IPS-NIHi11 (cell line): ENCODE data around the gene MTCL1.

Source experiments
- DNase-seq: peaks from one replicate; pipeline ENCODE4 v3.0.0; 2012; ENCODE audit warnings: mixed read lengths, low spot score

Gene MTCL1

DNA sequence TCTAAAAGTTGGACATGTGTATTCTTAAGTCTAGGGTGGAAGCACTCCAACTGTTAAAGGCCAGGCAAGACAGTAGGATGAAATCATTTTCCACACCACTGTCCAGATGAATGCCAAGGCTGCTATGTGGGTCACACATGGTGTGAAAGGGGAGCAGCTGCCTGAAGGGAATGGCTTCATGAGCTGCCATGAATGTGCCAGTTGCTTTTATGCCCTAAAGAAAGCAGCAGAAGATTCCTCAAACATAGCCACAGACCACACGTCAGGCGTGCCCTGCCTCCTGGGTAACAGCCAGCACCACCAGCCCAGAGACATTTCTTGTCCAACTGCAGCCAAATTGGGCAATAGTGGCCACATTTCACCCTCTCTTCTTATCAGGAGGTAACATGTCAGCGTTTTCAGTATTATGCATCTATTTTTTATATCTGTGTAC is 130.2 kb downstream of the MTCL1 start:
- DNase-seq: no peak

DNA sequence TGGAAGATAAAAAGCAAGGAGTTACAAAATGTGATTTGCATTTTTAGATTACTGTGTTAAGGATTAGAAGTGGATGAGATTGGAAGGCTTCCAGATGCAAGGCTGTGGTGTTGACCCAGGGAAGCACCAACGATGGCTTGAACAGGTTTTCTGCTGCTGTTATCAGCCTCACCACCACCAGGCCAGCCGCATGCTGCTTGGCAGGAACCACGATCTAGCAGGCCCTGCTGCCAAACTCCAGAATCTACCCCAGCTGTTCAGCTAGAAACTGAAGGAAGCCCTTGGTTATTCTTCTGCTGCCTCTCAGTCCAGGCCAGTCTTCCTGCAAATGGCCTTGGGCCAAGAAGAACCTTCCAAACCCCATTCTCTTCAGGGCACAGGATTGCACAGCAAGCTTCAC is 133.9 kb downstream of the MTCL1 start:
- DNase-seq: no peak

DNA sequence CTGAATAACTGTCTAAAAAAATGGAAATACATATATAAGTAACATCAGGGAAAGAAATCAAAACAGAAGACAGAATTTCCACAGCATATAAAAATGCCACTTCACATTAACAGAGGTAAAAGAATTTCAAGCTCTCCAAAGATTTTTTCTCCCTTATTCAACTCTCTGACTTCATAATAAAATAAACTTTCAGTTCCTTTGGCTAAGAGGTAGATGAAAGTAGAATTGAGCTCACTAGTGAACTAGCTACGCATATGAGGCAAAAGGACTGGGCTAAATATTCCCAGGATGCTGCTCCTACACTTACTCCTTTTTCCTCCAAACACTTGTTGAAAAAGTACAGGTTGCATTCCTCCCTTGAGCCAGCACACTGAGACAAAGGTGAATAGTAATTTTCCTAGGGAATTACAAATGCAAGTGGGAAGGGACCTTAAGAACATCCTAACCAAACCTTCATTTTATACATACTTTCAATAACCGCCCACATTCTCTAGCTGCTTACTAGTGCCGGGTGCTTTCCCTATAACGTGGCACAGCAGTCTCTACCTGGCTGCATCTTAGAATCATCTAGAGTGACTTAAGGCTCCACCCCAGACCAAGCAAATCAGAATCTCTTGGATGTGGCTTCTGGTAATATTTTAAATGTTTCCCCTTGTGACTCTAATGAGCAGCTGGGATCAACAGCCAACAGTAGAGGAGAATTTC is 136.6 kb downstream of the MTCL1 start:
- no peak for DNase-seq

DNA sequence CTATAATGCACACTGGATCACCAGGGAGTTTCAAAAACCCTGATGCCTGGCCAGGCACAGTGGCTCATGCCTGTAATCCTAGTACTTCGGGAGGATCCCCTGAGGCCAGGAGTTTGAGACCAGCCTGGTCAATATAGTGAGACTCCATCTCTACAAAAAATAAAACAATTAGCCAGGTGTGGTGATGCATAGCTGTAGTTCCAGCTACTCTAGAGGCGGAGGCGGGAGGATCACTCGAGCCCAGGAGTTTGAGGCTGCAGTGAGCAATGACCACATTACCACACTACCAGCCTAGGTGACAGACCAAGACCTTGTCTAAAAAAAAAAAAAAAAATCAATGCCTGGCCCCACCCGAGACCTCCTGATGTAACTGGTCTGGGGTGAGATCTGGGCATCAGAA is 137.2 kb downstream of the MTCL1 start:
- no peak for DNase-seq

DNA sequence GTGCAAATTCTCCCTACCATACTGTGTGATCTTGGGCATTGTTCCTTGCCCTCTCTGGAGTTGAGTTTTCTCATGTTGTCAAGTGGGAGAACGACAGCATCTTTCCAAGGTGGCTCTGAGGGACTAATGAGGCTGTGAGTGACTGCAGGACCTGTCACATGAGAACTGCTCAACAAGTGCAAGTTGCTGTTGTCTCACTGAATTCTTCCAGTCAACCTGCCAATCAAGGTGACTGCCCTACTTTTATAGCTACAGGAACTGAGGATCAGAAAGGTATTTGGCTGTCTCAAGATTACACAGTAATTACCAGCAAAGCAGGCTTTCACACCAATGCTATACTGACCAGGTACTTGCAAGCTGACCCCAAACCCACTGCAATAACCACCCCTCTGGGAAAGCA is 137.6 kb downstream of the MTCL1 start:
- DNase-seq: no peak

DNA sequence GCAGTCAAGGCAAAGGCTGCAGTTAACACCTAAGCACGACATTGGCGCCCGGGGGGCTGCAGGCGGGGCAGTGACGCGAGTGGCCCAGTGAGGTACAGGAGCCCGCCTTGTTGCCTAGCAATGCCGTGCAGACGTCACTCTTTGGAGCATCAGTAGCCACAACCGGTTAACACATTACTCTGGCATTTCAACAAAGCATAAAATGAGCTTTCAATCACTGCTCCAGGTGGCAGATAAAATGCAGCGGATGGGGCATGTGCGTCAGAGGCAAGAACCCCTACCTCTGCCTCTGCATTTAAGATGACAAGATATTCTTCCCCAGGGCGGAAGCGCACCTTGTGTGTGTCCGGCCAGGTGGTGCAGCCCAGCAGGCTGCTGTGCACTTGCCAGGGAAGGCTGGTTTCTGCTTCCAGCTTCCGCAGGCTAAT is 139.4 kb downstream of the MTCL1 start:
- DNase-seq: no peak

DNA sequence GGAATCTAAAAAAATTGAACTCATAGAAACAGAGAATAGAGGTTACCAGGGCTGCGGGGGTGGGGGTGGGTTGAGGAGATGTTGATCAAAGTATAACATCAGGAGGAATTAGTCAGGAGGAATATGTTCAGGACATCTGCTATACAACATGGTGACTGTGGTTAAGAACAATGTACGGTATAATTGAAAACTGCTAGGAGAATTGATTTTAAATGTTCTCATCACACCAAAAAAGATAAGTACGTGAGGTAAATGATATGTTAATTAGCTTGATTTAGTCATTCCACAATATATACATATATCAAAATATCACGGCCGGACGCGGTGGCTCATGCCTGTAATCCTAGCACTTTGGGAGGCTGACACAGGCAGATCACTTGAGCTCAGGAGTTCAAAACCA is 140.2 kb downstream of the MTCL1 start:
- DNase-seq: no peak

DNA sequence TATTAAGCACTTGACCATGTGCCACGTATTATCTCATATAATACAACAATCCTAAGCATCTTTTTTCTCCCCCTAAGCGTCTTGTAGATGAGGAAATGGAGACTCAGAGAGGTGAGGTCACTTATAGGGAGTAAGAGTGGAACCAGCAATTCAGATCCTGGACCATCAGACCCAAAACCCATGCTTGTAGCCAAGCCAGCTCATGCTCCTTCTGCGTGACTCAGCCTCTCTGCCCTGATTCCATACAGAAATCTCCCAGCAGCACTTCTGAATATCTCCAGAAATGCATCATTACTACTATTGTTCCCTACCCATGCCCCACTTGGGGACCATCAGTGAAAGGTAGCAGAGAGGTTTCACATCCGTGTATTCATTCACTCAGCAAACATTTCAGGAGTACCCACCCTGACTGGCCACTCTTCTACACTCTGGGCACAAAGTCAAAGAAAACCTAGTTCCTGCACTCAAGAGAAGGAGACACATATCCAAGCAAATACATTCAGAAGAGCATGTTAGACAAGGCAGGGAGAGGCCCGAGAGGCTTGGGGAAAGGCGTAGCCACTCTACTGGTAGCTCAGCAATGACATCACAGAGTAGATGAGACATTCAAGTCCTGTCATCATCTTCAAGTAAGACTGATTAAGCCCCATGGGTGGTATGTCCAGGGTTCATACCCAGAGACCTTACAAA is 141.9 kb downstream of the MTCL1 start:
- DNase-seq: no peak

DNA sequence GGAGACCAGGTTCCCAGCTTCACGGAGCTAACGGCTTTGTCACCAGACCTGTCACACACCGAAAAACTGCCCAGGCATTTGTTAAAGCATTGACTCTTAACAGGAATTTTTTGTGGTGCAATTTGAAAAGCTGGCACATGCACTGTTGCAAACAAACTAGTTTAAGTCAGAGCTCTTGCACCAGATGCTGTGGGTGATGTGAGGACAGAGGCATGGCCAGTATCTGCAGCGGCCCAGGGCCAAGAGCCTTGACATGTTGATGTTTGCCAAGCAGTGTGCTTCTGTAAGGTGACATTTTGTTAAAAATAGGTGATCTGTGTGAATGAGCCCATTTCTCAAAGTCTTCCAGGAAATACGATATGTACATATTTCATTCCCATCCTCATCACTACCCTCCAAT is 142.5 kb downstream of the MTCL1 start:
- no peak for DNase-seq

DNA sequence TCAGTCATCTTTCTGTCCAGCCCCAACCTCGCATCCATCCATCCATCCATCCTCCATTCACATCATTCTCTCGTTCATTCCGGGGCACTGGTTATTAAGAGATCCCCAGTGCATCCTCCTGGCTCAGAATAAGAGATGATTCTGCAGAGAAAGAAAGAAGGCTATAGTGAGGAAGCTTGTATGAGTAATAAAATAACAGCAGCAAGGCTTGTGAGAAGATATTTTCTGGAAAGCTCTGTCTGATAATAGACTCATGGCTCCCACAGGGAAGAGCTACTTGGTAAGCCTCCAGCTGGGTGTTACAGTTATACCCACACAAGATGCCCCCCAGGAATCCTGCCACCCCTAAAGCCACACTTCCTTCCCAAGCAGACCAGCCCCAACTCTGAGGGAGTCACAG is 143.2 kb downstream of the MTCL1 start:
- DNase-seq: no peak

DNA sequence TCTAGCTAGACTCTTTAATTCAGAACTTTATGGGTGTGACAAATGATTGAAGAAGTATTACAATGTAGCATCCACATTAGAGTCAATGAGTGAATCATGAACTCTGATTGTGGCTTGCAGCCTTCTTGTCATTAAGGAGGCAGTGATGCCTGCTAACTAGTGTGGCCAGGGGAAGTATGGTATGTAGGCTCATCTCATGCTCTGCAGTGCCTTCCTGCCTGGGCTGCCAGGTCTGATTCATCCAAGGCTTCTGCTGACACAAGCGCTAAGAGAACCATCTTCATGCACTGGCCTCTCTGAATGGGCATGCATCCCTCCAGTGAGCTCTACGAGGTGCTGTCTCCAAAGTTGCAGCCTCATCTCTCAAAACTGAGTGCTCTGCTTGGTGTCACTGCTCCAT is 144.3 kb downstream of the MTCL1 start:
- no peak for DNase-seq

DNA sequence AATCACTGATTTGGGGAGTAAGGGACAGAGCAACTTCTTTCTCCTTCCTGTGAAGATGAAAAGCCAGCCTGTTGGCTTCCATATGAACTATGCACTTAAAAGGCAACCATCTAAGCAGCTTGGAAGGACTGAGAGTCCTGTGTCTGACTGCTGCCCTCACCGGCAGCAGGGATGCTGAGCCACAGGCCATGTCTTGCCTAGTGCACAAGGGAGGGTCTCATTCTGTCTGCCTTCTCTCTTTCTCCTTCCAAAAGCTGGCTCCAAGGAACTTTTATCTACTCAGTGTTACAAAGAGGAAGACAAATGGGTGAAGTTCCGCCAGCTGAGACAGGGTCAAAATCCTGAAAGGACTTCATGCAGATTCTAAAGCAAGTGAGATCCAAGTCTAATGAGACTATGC is 146.3 kb downstream of the MTCL1 start:
- no peak for DNase-seq

DNA sequence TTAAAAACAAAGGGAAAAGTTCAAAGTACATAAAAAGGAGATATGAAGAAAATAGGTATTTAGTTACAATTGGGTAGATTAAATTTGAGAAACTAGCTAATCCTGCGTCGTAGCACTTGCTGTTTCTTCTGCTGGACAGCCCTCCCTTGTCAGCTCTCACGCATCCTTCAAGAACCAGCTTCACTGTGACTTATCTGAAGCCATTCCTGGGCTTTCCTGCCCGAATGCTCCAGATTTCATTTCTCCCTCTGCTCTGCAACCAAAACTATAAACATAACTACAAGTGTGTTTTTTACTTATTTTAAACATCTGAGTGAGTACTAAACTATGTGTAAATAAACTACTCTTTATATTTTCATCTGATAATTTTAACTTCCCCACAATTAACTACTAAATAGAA is 149.2 kb downstream of the MTCL1 start:
- no peak for DNase-seq

DNA sequence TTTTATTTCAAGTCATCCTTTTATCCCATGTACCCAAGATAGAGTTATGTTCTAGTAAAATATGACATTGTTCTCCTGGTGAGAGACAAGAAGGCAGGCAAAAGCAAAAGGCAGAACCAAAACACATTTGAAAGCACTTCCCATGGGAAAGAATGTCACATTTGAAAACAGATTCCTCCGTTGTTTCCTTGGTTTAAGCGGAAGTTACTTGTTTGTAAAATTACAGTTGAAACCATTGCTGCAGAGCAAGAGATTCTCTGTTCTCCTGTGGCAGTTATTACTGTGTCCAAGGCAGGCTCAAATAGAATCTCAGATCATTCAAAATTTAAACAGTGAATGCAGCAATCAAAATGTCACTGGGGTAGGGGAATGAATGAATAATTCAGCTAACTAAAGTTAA is 149.6 kb downstream of the MTCL1 start:
- DNase-seq: no peak

DNA sequence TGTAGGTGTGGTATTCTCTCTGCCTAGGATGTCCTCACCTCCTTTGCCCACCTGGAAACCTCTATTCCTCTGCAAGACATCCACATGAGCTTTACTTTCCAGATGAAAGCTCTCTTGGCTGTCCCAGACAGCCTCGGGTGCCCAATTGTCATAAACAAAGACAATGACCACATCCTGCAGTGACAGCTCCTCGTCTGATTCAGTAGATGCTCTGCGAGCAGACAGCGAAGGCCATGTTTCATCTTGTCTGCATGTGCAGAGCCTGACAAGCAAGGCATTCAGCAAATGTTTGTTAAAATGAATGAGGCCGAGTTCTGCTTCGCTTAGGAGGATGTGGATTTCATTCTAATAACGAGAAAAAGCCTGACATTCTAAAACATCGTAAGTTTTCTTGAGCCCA is 150.9 kb downstream of the MTCL1 start:
- DNase-seq: no peak

DNA sequence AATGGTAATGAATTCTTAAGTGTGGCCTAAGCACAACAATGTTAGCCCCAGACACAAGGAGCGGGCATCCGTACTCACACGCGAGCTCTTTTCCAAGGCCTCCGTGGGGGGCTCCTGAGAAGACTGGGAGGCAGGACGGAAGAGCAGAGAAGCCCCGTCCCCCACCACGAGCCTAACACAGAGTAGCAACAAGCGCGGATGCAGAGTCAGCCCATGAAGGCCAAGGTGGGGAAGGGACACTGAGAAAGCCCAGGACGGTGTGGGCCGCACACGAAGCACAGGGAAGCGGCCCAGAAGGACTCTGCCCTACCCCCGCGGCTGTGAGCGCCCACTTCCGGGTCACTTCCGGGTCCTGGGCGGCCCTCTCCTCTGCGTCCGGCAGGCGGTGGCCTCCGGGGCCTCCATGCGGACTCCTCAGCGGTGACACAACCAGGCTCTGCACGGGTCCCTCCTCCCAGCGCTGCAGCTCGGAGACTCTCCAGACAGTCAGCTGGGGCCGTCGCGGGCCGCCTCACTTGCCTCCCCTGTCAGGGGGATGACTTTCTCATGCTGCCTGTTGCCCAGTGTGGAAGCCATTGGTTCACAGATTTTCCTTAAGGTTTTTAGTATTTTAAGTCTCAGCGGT is 151.5 kb downstream of the MTCL1 start:
- DNase-seq: peak; percentile 40

DNA sequence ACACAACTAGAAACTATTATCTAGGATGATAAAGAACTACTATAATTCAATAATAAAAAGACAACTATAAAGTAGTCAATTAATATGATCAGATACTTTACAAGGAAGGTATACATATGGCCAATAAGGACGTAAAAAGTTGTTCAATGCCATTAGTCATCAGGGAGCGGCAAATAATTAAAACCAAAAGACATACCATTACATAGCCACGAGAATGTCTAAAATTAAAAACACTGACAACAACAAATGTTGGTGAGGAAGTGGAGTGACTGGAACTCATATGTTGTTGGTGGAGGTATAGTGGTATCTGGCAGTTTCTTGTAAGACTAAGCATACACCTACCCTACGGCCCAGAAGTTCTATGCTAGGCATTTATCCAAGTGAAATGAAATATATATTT is 152.4 kb downstream of the MTCL1 start:
- no peak for DNase-seq

DNA sequence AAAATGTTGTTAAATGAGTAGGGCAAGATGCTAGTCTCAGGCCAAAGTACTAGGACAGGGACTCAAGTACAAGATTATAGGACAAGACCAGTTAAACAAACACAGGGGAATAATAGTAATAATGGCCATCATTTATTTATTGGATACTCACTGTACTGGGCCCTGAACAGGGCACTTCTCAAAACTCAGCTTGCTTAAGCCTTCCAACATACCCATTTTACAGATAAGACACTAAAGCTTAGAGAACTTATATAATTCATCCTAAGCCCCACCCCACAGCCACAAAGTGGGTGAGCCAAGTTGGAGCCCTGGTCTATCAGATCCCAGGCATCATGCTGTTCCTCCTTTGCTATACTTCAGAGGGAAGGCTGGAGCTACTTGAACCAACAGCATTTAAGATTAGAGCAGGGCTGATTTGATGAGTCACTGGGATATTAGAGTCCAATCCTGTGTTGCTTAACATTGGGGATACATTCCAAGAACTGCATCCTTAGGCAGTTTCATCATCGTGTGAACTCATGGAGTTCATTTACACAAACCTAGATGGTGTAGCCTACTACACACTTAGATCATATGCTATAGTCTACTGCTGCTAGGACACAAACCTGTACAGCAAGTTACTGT is 153.6 kb downstream of the MTCL1 start:
- DNase-seq: no peak

DNA sequence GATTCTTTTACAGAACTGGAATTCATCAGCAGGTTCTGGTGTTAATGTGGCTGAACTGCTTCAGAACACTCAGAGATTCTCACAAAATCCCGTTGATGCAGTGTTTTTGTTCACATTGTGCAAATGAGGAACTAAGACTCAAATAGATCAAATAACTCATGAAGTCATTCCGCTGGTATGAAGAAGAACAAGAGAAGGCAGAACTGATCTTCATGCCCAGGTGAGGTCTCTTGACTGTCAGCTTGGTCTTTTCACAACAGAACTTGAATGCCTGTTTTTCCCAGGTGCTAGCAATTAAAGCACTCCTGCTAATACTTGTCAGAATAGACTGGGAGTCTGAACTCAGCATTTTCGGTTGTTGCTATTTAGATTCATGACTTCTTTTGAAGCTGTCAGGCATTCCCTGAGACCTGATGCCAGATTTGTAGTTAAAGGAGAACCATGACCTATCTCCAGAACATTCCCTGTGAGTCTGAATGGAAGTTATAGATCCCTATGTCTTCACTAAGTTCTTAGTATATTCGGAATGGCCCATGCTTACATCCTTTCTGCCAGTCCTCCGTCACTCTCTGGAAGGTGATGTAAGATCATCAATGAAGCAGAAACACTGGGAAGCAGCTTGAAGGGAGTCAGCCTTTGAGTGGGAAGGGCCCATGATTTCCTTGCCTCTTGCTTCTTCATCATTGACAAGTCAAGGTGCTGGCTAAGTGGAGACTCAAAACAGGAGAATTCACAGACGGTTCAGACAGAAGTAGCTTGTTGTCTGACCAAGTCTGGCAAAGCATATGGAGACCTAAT is 155.7 kb downstream of the MTCL1 start:
- DNase-seq: no peak

DNA sequence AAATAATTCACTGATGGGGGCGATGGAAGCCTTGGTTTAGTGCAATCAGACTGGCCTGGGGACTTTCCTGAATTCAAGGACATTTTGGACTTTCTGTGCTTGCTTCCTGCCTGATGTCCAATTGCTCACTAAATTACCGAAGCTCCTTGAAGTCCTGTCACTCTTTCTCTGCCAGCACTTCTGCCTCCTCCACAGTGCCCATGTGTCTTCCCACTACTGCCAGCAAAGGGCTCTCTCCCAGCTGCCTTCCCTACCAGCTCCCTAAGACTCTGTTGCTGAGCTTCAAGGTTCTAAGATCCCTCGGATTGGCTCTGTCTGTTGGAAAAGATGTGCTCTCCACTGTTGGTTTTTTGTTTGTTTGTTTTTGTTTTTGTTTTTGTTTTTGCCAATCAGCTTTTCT is 158.1 kb downstream of the MTCL1 start:
- DNase-seq: no peak

DNA sequence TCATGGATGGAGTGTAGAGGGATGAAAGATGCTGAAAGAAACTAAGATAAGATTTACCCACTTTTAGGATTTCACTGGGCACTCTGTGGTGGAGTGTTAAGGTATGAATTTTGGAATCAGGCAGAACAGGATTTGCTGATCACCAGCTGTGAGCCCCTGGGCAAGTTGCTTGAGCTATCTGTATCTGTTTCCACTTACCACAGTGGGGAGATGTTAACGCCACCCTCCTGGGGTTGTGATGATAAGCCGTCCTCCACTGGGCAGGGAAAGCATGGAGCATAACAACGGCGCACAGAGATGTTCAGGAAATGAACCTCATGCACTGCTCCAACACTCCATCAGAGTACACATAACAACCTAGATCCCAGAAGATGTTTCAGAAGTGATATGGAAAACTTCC is 160.6 kb downstream of the MTCL1 start:
- DNase-seq: no peak

DNA sequence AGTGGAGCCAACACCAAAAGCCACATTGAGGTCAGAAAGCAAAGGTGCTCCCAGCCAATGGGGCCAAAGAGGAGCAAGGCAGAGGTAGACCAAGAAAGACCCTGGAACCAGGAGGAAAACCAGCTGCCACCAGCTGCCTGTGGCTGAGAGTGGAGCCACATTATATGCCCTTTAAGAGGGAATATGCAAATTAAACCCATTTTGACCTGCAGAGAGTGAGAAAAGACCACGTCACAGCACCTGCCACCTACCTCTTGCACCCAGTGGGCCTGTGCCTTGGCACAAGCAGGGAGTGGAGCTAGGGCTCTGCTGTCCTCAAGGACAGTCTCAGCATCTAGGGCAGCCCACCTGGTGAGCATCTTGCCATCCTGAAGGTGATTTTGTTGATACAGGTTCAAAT is 161.3 kb downstream of the MTCL1 start:
- no peak for DNase-seq
